Activated T-cell treated with anti-CD3 and anti-CD28 coated beads, Interleukin-2, amount 50 U/mL, for 4 hours (primary cell): Measurements from ENCODE around the gene SNTB2. TPM values are rescaled to one million over a fixed set of nuclear protein-coding genes. Genes with fewer than 3 reads are reported as not detected.

Experiments
- ATAC-seq, 2 donors: fragments of 200-7000 bp; cut with Tn5 transposase; one replicate each; pipeline ENCODE4 v1.10.0; 2021
- DNase-seq: peaks from one replicate; pipeline ENCODE4 v3.0.0-alpha.2; 2020
- H3K27me3 Mint-ChIP-seq: one replicate; pipeline ENCODE4 v1.8.0; 2021; ENCODE audit warnings: low read depth, mixed read lengths
- H3K36me3 Mint-ChIP-seq: one replicate; pipeline ENCODE4 v1.8.0; 2022; ENCODE audit warnings: mixed read lengths; ENCODE audit not compliant: insufficient read depth
- H3K4me1 Mint-ChIP-seq: one replicate; pipeline ENCODE4 v1.8.0; 2021; ENCODE audit warnings: low read depth, mixed read lengths
- H3K4me3 Mint-ChIP-seq: one replicate; pipeline ENCODE4 v1.8.0; 2021; ENCODE audit warnings: mild to moderate bottlenecking, moderate library complexity, mixed read lengths
- H3K9me3 Mint-ChIP-seq: one replicate; pipeline ENCODE4 v1.8.0; 2021; ENCODE audit warnings: mixed read lengths
- total RNA-seq, 3 donors: library from RNA; stranded (reverse); gene quantifications; one replicate each; pipeline ENCODE4 v1.2.1, GENCODE V29; 2021

The SNTB2 gene
- total RNA-seq, 3 donors from 2014 or later = 11.7 to 15.5 (median 13.1) TPM

DNA sequence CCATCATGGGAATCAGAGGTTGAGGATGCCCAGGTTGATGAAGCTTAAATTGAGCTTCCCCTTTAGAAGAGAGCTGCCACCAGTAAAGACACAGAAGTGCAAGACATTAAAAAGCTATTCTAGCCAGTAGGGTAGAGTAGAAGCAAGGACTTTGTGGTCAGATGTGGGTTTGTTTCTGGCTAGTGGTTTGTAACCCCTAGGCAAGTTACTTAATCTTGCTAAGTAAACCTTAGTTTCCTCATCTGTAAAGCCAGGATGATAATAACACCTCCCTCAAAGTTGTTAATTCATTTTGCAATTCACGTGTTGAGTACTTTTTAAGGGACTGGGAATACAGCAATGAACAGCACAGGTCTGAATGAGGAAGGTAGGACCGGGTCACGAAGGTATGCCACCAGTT lies 3.6 kb downstream of the SNTB2 start:
- H3K4me1 Mint-ChIP-seq = peaks cover 51% of the 10 kb centered on the region
- H3K9me3 Mint-ChIP-seq = no peaks in the 10 kb centered on the region
- no peak for DNase-seq
- H3K27me3 Mint-ChIP-seq = no peaks in the 10 kb centered on the region
- H3K4me3 Mint-ChIP-seq = no peak overlapping the region
- no peak for ATAC-seq
- peaks cover 3% of the 10 kb centered on the region for H3K36me3 Mint-ChIP-seq

DNA sequence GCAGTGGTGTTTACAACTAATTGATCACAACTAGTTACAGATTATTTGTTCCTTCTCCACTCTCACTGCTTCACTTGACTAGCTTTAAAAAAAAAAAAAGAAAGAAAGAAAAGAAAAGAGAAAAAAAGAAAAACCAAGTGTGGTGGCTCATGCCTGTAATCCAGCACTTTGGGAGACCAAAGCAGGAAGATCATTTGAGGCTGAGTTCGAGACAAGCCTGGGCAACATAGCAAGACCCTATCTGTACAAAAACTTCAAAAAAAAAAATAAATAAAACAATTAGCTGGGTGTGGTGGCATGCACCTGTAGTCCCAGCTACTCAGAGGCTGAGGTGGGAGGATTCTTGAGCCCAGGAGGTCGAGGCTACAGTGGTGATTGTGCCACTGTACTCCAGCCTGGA lies 4.2 kb downstream of the SNTB2 start:
- DNase-seq (no peak), ATAC-seq (no peak)
- H3K4me3 Mint-ChIP-seq = no peak overlapping the region
- H3K9me3 Mint-ChIP-seq = no peaks in the 10 kb centered on the region
- H3K36me3 Mint-ChIP-seq = peaks cover 3% of the 10 kb centered on the region
- H3K4me1 Mint-ChIP-seq = peaks cover 48% of the 10 kb centered on the region
- H3K27me3 Mint-ChIP-seq = no peaks in the 10 kb centered on the region

DNA sequence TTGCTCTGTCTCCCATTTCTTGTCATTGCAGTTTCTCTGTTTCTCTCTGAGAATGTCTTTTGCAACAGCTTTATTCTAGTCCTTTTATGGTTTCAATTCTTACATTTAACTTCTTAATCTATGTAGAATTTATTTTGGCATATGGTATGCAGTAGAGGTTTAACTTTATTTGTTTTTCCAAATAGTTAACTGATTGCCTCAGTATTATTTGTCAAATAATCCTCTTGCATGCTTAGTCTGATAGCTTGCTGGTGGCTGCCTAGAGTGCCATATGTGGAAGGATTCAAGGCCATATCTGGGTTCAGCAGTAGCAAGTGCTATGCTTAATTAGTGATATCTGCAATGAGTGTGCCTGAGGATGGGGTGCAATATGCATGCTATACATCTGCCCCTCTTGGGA lies 6.9 kb downstream of the SNTB2 start:
- DNase-seq (no peak), ATAC-seq (no peak)
- Mint-ChIP-seq H3K4me3 (no peak overlapping the region), H3K27me3 (no peaks in the 10 kb centered on the region), H3K36me3 (no peaks in the 10 kb centered on the region), H3K9me3 (no peaks in the 10 kb centered on the region), H3K4me1 (peaks cover 37% of the 10 kb centered on the region)

DNA sequence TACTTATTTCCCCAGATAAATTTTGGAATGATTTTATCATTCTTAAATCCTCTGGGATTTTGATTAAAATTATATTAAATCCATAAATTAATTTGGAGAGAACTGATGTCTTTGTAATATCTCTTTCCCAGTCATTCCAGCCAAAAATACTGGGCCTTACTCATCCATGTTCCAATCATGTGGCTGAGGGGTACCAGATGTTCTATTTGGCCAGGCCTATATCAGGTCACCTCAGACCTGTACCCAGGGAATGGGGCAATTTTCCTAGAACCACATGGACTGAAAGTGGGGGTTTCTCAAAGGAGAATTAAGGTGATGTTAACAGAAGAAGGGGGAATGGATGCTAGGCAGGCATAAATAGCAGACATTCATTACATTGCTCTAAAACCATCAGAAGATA lies 7.5 kb downstream of the SNTB2 start:
- H3K27me3 Mint-ChIP-seq = no peaks in the 10 kb centered on the region
- peaks cover 32% of the 10 kb centered on the region for H3K4me1 Mint-ChIP-seq
- H3K4me3 Mint-ChIP-seq = no peak overlapping the region
- H3K36me3 Mint-ChIP-seq = no peaks in the 10 kb centered on the region
- ATAC-seq (no peak), DNase-seq (no peak)
- H3K9me3 Mint-ChIP-seq = no peaks in the 10 kb centered on the region

DNA sequence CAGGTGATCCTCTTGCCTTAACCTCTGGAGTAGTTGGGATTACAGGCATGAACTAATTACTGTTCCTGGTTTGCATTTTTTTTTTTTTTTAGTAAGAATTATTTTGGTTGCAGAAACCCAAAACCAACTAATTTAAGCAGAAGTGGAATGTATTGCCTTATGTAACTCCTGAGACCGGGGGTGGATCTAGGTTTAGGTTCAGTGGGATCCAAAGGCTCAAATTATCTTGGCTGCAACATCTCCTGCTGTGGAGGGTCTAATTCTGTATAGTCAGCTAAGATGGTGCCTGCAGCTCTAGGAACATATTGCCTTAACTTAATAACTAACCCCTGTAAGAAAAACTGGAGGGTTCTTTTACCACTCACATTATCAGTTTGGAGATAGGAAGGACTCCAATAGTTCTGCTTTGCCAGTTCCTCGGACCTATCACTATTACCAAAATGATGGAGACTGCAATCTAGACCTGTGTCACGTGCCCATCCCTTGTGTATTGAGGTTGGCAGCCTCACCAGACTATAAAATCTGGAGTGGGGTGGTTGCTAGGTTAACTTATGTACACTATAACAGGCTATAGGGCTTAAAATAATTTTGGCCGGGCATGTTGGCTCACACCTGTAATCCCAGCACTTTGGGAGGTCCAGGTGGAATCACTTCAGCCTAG lies 8.5 kb downstream of the SNTB2 start:
- Mint-ChIP-seq H3K36me3 (no peaks in the 10 kb centered on the region), H3K4me3 (no peak overlapping the region), H3K27me3 (no peaks in the 10 kb centered on the region), H3K4me1 (peaks cover 27% of the 10 kb centered on the region), H3K9me3 (no peaks in the 10 kb centered on the region)
- DNase-seq (no peak), ATAC-seq (no peak)

DNA sequence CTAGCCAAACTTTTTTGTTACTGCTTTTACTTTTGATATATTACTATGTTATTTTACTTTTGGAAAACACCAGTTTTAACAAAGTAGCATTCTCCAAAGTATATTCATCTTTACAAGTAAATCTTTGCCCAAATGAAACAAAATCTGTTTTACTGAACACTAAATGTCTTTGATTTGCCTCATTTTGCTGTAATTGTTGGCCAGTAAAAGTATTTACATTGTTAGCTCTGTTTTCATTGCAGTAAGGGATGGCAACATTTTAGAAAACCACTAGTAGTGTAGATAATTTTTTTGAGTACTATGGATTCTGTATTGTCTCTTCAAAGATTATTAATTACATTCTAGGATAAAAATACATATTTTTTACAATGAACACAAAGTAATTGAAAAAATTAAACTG lies 10.6 kb downstream of the SNTB2 start:
- ATAC-seq = no peak
- Mint-ChIP-seq H3K27me3 (no peaks in the 10 kb centered on the region), H3K4me3 (no peak overlapping the region), H3K36me3 (no peaks in the 10 kb centered on the region), H3K9me3 (no peaks in the 10 kb centered on the region), H3K4me1 (peaks cover 15% of the 10 kb centered on the region)
- no peak for DNase-seq

DNA sequence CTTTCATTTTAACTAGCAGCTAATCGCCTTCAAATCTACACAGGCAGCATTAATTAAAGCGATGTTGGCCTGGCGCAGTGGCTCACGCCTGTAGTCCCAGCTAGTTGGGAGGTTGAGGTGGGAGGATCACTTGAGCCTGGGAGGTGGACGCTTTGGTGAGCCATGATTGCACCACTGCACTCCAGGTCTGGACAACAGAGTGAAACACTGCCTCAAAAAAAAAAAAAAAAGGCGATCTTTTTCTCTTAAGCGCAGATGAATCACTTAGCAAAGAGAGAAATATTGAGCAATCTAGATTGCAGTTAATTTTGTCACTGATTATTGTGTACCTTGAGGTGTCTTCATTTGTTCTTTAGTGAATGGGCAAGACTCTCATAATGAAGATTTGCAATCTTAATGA lies 12.4 kb downstream of the SNTB2 start:
- Mint-ChIP-seq H3K4me1 (peaks cover 16% of the 10 kb centered on the region), H3K27me3 (no peaks in the 10 kb centered on the region), H3K9me3 (no peaks in the 10 kb centered on the region), H3K36me3 (no peaks in the 10 kb centered on the region), H3K4me3 (no peak overlapping the region)
- DNase-seq (no peak), ATAC-seq (no peak)

DNA sequence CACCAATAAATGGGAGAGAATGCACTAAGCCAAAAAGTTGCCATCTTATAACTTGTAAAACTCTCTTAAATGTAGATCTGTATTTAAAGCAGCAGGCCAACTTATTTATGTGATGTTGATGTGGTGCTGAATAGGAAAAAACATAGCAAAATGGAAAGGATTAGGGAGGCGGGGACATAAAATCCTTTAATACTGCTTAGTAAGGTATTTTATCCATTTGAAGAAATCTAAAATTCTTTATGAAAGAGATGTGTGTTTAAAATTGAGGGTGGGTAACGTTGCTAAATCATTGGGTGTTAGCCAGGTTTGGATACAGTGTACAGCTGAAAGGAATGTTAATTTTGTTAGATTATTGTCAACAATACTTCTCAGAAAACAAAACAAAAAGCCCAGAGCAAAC lies 14.3 kb downstream of the SNTB2 start:
- H3K36me3 Mint-ChIP-seq = no peaks in the 10 kb centered on the region
- no peak for ATAC-seq
- H3K4me3 Mint-ChIP-seq = no peak overlapping the region
- H3K27me3 Mint-ChIP-seq = no peaks in the 10 kb centered on the region
- H3K9me3 Mint-ChIP-seq = no peaks in the 10 kb centered on the region
- H3K4me1 Mint-ChIP-seq = peaks cover 25% of the 10 kb centered on the region
- no peak for DNase-seq

DNA sequence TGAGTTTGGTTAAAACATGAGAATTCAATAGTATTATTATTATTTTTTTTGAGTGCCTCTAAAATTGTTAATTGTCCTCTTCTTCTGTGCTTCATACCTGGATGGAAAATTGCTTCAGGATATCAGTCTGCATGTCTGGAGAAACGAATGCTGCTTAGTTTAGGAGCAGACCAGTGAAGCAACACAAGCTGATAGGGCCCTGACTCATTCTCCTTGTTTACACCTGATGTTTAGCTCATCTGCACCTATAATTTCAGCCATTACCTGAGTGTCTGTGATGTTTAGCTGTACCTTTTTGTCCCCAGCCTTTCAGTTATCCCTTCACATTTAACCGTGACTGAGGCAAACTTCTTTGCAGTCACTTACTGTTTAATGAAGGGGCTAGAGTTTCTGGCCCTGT lies 14.8 kb downstream of the SNTB2 start:
- DNase-seq (no peak), ATAC-seq (no peak)
- no peaks in the 10 kb centered on the region for H3K27me3 Mint-ChIP-seq
- H3K4me1 Mint-ChIP-seq = peaks cover 24% of the 10 kb centered on the region
- no peaks in the 10 kb centered on the region for H3K36me3 Mint-ChIP-seq
- H3K4me3 Mint-ChIP-seq = no peak overlapping the region
- H3K9me3 Mint-ChIP-seq = no peaks in the 10 kb centered on the region

DNA sequence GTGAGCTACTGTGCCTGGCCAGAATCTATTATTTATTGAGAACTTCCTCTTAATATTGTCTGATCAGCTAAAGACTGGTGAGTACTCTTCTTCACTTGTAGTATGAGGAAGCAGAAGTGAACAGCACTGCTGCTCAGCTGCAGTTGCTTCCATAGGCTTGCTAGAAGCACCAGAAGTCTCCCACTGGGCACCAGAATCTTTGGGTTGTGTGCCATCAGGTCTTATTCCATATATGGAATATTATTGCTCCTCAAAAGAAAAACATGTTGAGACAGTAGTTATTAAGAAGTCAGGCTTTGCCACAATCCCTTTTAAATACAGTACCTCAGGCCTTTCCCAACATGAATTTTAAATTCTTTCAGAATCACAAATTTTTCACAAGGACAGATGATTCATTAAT lies 17.2 kb downstream of the SNTB2 start:
- ATAC-seq (peak in 1 of 2 donors; percentile 10), DNase-seq (no peak)
- no peaks in the 10 kb centered on the region for H3K9me3 Mint-ChIP-seq
- H3K36me3 Mint-ChIP-seq = no peaks in the 10 kb centered on the region
- H3K4me1 Mint-ChIP-seq = peaks cover 17% of the 10 kb centered on the region
- H3K27me3 Mint-ChIP-seq = no peaks in the 10 kb centered on the region
- no peak overlapping the region for H3K4me3 Mint-ChIP-seq

DNA sequence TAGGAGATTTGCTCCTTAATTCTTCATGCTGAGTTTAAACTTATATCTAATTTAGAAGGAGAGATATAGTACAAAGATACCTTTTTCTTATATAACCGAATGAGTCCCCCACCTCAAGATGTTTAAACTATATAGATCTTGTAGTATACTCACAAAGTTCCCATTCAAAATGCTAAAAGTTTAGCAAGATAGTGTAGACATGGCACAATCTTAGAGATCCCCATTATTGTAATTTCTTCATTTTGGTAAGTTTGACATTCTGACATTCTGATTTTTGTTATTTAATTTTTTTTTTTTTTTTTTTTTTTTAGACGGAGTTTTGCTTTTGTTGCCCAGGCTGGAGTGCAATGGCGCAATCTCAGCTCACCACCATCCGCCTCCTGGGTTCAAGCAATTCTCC lies 22.8 kb downstream of the SNTB2 start:
- no peak for ATAC-seq
- H3K36me3 Mint-ChIP-seq = no peaks in the 10 kb centered on the region
- no peak for DNase-seq
- no peaks in the 10 kb centered on the region for H3K27me3 Mint-ChIP-seq
- H3K9me3 Mint-ChIP-seq = no peaks in the 10 kb centered on the region
- H3K4me3 Mint-ChIP-seq = no peak overlapping the region
- peaks cover 6% of the 10 kb centered on the region for H3K4me1 Mint-ChIP-seq

DNA sequence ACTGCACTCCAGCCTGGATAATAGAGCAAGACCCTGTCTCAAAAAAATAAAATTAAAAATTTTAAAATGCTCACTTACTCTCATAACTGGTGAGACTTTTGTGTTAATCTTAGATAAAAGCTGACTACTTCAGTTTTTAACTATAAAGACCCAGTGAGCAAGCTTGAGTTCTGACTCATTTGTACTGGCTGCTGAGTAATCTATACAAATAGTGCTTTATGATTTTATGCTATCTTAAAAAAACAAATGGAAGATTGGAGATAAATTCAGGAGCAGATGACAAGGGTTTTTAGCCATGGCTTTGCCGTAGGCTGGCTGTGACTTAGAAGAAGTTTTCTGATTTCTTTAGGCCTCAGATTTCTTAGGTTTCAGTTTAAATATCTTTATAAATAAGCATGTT lies 30.5 kb downstream of the SNTB2 start:
- Mint-ChIP-seq H3K4me3 (no peak overlapping the region), H3K36me3 (no peaks in the 10 kb centered on the region), H3K27me3 (no peaks in the 10 kb centered on the region), H3K9me3 (no peaks in the 10 kb centered on the region), H3K4me1 (peaks cover 13% of the 10 kb centered on the region)
- DNase-seq (no peak), ATAC-seq (peak; percentile 77 to 84)

DNA sequence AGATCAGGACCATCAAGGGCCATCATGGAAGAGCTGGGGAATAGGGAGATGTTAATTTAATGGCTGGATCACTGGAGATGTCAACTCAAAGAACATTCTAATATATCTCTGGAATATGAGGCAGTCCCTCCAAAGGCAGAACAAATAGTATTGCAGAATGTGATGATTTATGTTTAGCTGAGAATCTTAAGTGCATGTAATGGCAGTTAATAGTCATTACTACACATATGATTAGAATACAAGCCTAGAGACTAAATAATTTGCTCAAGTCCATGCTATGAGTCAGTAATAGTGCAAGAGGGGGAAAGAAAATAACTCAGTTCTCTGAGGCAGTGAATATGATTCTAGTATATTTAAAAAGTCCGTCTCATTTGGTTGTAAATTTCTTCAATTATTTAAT lies 32.3 kb downstream of the SNTB2 start:
- H3K4me1 Mint-ChIP-seq = peaks cover 13% of the 10 kb centered on the region
- H3K4me3 Mint-ChIP-seq = no peak overlapping the region
- H3K9me3 Mint-ChIP-seq = no peaks in the 10 kb centered on the region
- DNase-seq (no peak), ATAC-seq (no peak)
- no peaks in the 10 kb centered on the region for H3K36me3 Mint-ChIP-seq
- H3K27me3 Mint-ChIP-seq = no peaks in the 10 kb centered on the region

DNA sequence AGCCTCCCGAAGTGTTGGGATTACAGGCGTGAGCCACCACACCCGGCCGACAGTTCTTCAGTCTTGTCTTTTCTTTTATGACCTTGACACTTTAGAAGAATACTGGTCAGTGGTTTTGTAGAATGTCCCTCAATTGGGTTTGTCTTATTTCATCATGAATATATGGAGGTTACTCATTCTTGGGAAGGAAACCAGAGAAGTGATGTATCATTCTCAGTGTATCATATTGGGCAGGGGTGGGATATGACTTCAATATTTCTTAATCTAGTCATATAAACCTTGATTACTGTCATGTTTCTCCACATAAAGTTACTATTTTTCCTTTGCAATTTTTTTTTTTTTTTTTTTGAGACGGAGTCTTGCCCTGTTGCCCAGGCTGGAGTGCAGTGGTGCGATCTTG lies 36.9 kb downstream of the SNTB2 start:
- H3K4me1 Mint-ChIP-seq = peaks cover 2% of the 10 kb centered on the region
- no peak for ATAC-seq
- no peaks in the 10 kb centered on the region for H3K9me3 Mint-ChIP-seq
- no peak overlapping the region for H3K4me3 Mint-ChIP-seq
- no peaks in the 10 kb centered on the region for H3K27me3 Mint-ChIP-seq
- H3K36me3 Mint-ChIP-seq = peaks cover 1% of the 10 kb centered on the region
- DNase-seq = no peak

DNA sequence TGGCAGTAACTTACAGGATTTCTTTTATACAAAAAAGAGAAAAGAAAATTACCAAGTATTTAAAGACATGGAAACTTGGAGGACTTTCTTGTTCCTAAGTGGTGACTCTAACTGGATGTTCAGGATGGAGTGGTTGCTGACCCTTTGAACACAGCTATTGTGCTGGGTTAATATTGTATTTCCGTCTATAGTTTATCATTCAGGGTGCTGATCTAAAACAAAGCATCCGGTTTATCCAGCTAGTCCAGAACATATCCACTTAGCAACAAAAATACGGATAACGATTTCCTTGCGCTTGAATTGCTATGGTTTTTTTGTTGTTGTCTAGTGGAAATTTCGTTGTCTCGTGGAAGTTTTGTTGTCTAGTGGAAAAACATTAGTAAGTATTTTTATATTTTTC lies 38.2 kb downstream of the SNTB2 start:
- H3K4me3 Mint-ChIP-seq = no peak overlapping the region
- no peaks in the 10 kb centered on the region for H3K27me3 Mint-ChIP-seq
- peaks cover 1% of the 10 kb centered on the region for H3K36me3 Mint-ChIP-seq
- ATAC-seq (no peak), DNase-seq (no peak)
- H3K9me3 Mint-ChIP-seq = no peaks in the 10 kb centered on the region
- no peaks in the 10 kb centered on the region for H3K4me1 Mint-ChIP-seq

DNA sequence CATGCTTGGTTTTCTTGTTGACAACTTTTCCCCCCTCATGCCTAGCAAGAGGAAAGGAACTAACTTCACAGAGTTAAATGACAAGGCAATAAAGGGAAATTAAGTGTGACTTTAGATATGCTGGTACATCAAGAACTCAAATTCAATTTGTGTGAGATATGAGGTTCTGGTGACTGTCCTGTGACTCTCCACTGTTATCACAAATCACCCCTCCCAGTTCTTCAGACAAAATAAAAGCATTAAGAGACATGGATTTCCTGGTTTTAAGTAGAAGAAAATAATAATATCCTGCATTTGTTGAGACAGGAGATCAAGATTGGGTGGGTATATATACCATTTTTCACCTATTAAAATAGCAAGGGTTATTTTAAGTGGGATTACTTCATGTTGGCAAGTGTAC lies 46.2 kb downstream of the SNTB2 start:
- H3K36me3 Mint-ChIP-seq = peaks cover 3% of the 10 kb centered on the region
- peaks cover 1% of the 10 kb centered on the region for H3K4me1 Mint-ChIP-seq
- H3K9me3 Mint-ChIP-seq = no peaks in the 10 kb centered on the region
- no peak for ATAC-seq
- no peak overlapping the region for H3K4me3 Mint-ChIP-seq
- no peaks in the 10 kb centered on the region for H3K27me3 Mint-ChIP-seq
- no peak for DNase-seq
